Panc1 (cell line): ENCODE results near the gene IL32.

Source experiments
- CTCF ChIP-seq: fragments of 450-650 bp; IDR thresholded peaks from 2 replicates; pipeline ENCODE4 v1.5.1; 2017; ENCODE audit warnings: mild to moderate bottlenecking
- POLR2AphosphoS5 ChIP-seq: IDR thresholded peaks from 2 replicates; pipeline ENCODE4 v1.6.1; 2012; ENCODE audit warnings: mild to moderate bottlenecking, low read depth, low read length, moderate library complexity
- REST ChIP-seq, 2 experiments: IDR thresholded peaks; 2 replicates each; pipeline ENCODE4 v1.6.1; 2011 to 2012; ENCODE audit warnings: low read depth in 2 of 2, control low read depth in 1 of 2, low read length in 1 of 2, mild to moderate bottlenecking in 1 of 2, moderate library complexity in 1 of 2; ENCODE audit not compliant: insufficient read depth in 1 of 2
- SIN3A ChIP-seq: IDR thresholded peaks from 2 replicates; pipeline ENCODE4 v1.6.1; 2012; ENCODE audit warnings: low read depth, mild to moderate bottlenecking, low read length, moderate library complexity, borderline replicate concordance; ENCODE audit not compliant: insufficient read depth

- TF ChIP-seq CTCF, result no peak
- TF ChIP-seq REST (IDR thresholded peaks at IDR 0.05; ENCODE audit: insufficient read depth in 1 of 2, low read depth in 2 of 2, low read length in 1 of 2), result no peak
- TF ChIP-seq POLR2AphosphoS5, result no peak
- TF ChIP-seq SIN3A, result no peak
Observed at GRCh38 chr16:3118846-3119245, 53.4 kb downstream of the IL32 start.
